ENCODE measurements around the gene MTERF4.

MTERF4 gene

GRCh38 chr2:241136661-241137260 is 34.7 kb upstream of the MTERF4 start:
- Histone ChIP-seq H2AK5ac (ENCODE audit: low read length, severe bottlenecking) (no peak overlapping the region), H3K9ac (ENCODE audit: low read length) (no peak overlapping the region), H3K4me3 (ENCODE audit: insufficient read depth in 1 of 2, low read depth in 1 of 2, low read length in 2 of 2) (no peak overlapping the region), H2BK15ac (ENCODE audit: low read depth, poor library complexity, severe bottlenecking) (no peak overlapping the region), H3K36me3 (ENCODE audit: control insufficient read depth in 1 of 2, insufficient read depth in 2 of 2, low read depth in 1 of 2, low read length in 2 of 2) (peaks cover 24 to 28% of the 10 kb centered on the region in 2 experiments), H3K4ac (ENCODE audit: low read depth in 1 of 2, low read length in 2 of 2) (no peak overlapping the region), H3K23ac (ENCODE audit: low read length in 2 of 2) (no peak overlapping the region), H3K9me3 (ENCODE audit: control insufficient read depth, low read length) (no peaks in the 10 kb centered on the region), H4K8ac (ENCODE audit: low read length) (no peak overlapping the region), H3K4me1 (ENCODE audit: control insufficient read depth, insufficient read depth, low read depth, low read length) (no peaks in the 10 kb centered on the region), H3K14ac (ENCODE audit: low read length in 2 of 2) (no peak overlapping the region), H2BK5ac (ENCODE audit: low read depth, low read length, poor library complexity, severe bottlenecking) (no peak overlapping the region), H2BK12ac (ENCODE audit: low read length in 2 of 2) (no peak overlapping the region), H3K18ac (ENCODE audit: low read depth in 1 of 2, low read length in 2 of 2) (no peak overlapping the region), H3K27me3 (ENCODE audit: control insufficient read depth in 1 of 2, insufficient read depth in 1 of 2, low read length in 2 of 2) (no peaks in the 10 kb centered on the region), H3K4me2 (ENCODE audit: low read length, poor library complexity, severe bottlenecking) (no peak overlapping the region), H2AFZ (ENCODE audit: low read depth, low read length) (no peak overlapping the region), H4K91ac (ENCODE audit: low read length) (no peak overlapping the region), H2BK120ac (ENCODE audit: low read depth, low read length) (no peak overlapping the region), H3K79me1 (replicated peaks; ENCODE audit: low read length, poor library complexity, severe bottlenecking) (peaks cover 2% of the 10 kb centered on the region), H3K27ac (ENCODE audit: low read length, poor library complexity, severe bottlenecking) (no peak overlapping the region)
- 97% methylated on average over 25 of the region's 25 CpGs for WGBS
- no peak for DNase-seq

GRCh38 chr2:241136191-241136590 is 34.1 kb upstream of the MTERF4 start:
- Histone ChIP-seq H3K9ac (ENCODE audit: low read length) (no peak overlapping the region), H3K36me3 (ENCODE audit: control insufficient read depth in 1 of 2, insufficient read depth in 2 of 2, low read depth in 1 of 2, low read length in 2 of 2) (peaks cover 24 to 28% of the 10 kb centered on the region in 2 experiments), H3K4me1 (ENCODE audit: control insufficient read depth, insufficient read depth, low read depth, low read length) (no peaks in the 10 kb centered on the region), H3K27me3 (ENCODE audit: control insufficient read depth in 1 of 2, insufficient read depth in 1 of 2, low read length in 2 of 2) (no peaks in the 10 kb centered on the region), H3K4me3 (ENCODE audit: insufficient read depth in 1 of 2, low read depth in 1 of 2, low read length in 2 of 2) (no peak overlapping the region), H3K79me1 (replicated peaks; ENCODE audit: low read length, poor library complexity, severe bottlenecking) (no peaks in the 10 kb centered on the region), H3K4me2 (ENCODE audit: low read length, poor library complexity, severe bottlenecking) (no peak overlapping the region), H2AFZ (ENCODE audit: low read depth, low read length) (no peak overlapping the region), H3K9me3 (ENCODE audit: control insufficient read depth, low read length) (no peaks in the 10 kb centered on the region), H2BK120ac (ENCODE audit: low read depth, low read length) (no peak overlapping the region), H3K18ac (ENCODE audit: low read depth in 1 of 2, low read length in 2 of 2) (no peak overlapping the region), H3K4ac (ENCODE audit: low read depth in 1 of 2, low read length in 2 of 2) (no peak overlapping the region), H3K14ac (ENCODE audit: low read length in 2 of 2) (no peak overlapping the region), H2BK15ac (ENCODE audit: low read depth, poor library complexity, severe bottlenecking) (no peak overlapping the region), H4K91ac (ENCODE audit: low read length) (no peak overlapping the region), H3K27ac (ENCODE audit: low read length, poor library complexity, severe bottlenecking) (no peak overlapping the region), H2BK12ac (ENCODE audit: low read length in 2 of 2) (no peak overlapping the region), H3K23ac (ENCODE audit: low read length in 2 of 2) (no peak overlapping the region), H4K8ac (ENCODE audit: low read length) (no peak overlapping the region), H2BK5ac (ENCODE audit: low read depth, low read length, poor library complexity, severe bottlenecking) (no peak overlapping the region), H2AK5ac (ENCODE audit: low read length, severe bottlenecking) (no peak overlapping the region)
- 94% methylated on average over 8 of the region's 8 CpGs for WGBS
- no peak for DNase-seq

- no peak overlapping the region for H2BK12ac ChIP-seq (ENCODE audit: low read length in 2 of 2)
- no peak overlapping the region for H2BK120ac ChIP-seq (ENCODE audit: low read depth, low read length)
- no peak overlapping the region for H3K4me2 ChIP-seq (ENCODE audit: low read length, poor library complexity, severe bottlenecking)
- no peaks in the 10 kb centered on the region for H3K4me1 ChIP-seq (ENCODE audit: control insufficient read depth, insufficient read depth, low read depth, low read length)
- H3K36me3 ChIP-seq (ENCODE audit: control insufficient read depth in 1 of 2, insufficient read depth in 2 of 2, low read depth in 1 of 2, low read length in 2 of 2): peaks cover 24 to 28% of the 10 kb centered on the region in 2 experiments
- no peak overlapping the region for H3K18ac ChIP-seq (ENCODE audit: low read depth in 1 of 2, low read length in 2 of 2)
- H3K4me3 ChIP-seq (ENCODE audit: insufficient read depth in 1 of 2, low read depth in 1 of 2, low read length in 2 of 2): no peak overlapping the region
- H2AK5ac ChIP-seq (ENCODE audit: low read length, severe bottlenecking): no peak overlapping the region
- no peaks in the 10 kb centered on the region for H3K27me3 ChIP-seq (ENCODE audit: control insufficient read depth in 1 of 2, insufficient read depth in 1 of 2, low read length in 2 of 2)
- H3K9ac ChIP-seq (ENCODE audit: low read length): no peak overlapping the region
- no peak overlapping the region for H2BK15ac ChIP-seq (ENCODE audit: low read depth, poor library complexity, severe bottlenecking)
- no peak overlapping the region for H3K4ac ChIP-seq (ENCODE audit: low read depth in 1 of 2, low read length in 2 of 2)
- no peak overlapping the region for H4K8ac ChIP-seq (ENCODE audit: low read length)
- no peak overlapping the region for H4K91ac ChIP-seq (ENCODE audit: low read length)
- WGBS: 91% methylated on average over 8 of the region's 9 CpGs
- no peak overlapping the region for H3K14ac ChIP-seq (ENCODE audit: low read length in 2 of 2)
- no peak overlapping the region for H3K23ac ChIP-seq (ENCODE audit: low read length in 2 of 2)
- H3K79me1 ChIP-seq (replicated peaks; ENCODE audit: low read length, poor library complexity, severe bottlenecking): no peaks in the 10 kb centered on the region
- no peak overlapping the region for H2AFZ ChIP-seq (ENCODE audit: low read depth, low read length)
- no peaks in the 10 kb centered on the region for H3K9me3 ChIP-seq (ENCODE audit: control insufficient read depth, low read length)
- no peak for DNase-seq
- H3K27ac ChIP-seq (ENCODE audit: low read length, poor library complexity, severe bottlenecking): no peak overlapping the region
- H2BK5ac ChIP-seq (ENCODE audit: low read depth, low read length, poor library complexity, severe bottlenecking): no peak overlapping the region
Measured at GRCh38 chr2:241135737-241136136, 33.6 kb upstream of the MTERF4 start.

- DNase-seq: no peak
- no peak overlapping the region for H4K91ac ChIP-seq (ENCODE audit: low read length)
- H2AFZ ChIP-seq (ENCODE audit: low read depth, low read length): no peak overlapping the region
- no peak overlapping the region for H3K18ac ChIP-seq (ENCODE audit: low read depth in 1 of 2, low read length in 2 of 2)
- no peaks in the 10 kb centered on the region for H3K9me3 ChIP-seq (ENCODE audit: control insufficient read depth, low read length)
- H3K4me1 ChIP-seq (ENCODE audit: control insufficient read depth, insufficient read depth, low read depth, low read length): no peaks in the 10 kb centered on the region
- H3K27me3 ChIP-seq (ENCODE audit: control insufficient read depth in 1 of 2, insufficient read depth in 1 of 2, low read length in 2 of 2): no peaks in the 10 kb centered on the region
- H3K4me3 ChIP-seq (ENCODE audit: insufficient read depth in 1 of 2, low read depth in 1 of 2, low read length in 2 of 2): no peak overlapping the region
- no peak overlapping the region for H2AK5ac ChIP-seq (ENCODE audit: low read length, severe bottlenecking)
- no peak overlapping the region for H3K9ac ChIP-seq (ENCODE audit: low read length)
- no peak overlapping the region for H2BK12ac ChIP-seq (ENCODE audit: low read length in 2 of 2)
- H2BK5ac ChIP-seq (ENCODE audit: low read depth, low read length, poor library complexity, severe bottlenecking): no peak overlapping the region
- no peak overlapping the region for H2BK120ac ChIP-seq (ENCODE audit: low read depth, low read length)
- no peak overlapping the region for H3K23ac ChIP-seq (ENCODE audit: low read length in 2 of 2)
- no peaks in the 10 kb centered on the region for H3K79me1 ChIP-seq (replicated peaks; ENCODE audit: low read length, poor library complexity, severe bottlenecking)
- H3K14ac ChIP-seq (ENCODE audit: low read length in 2 of 2): no peak overlapping the region
- no peak overlapping the region for H4K8ac ChIP-seq (ENCODE audit: low read length)
- no peak overlapping the region for H3K4me2 ChIP-seq (ENCODE audit: low read length, poor library complexity, severe bottlenecking)
- WGBS: 100% methylated on average over 6 of the region's 7 CpGs
- H3K4ac ChIP-seq (ENCODE audit: low read depth in 1 of 2, low read length in 2 of 2): no peak overlapping the region
- peaks cover 21 to 28% of the 10 kb centered on the region in 2 experiments for H3K36me3 ChIP-seq (ENCODE audit: control insufficient read depth in 1 of 2, insufficient read depth in 2 of 2, low read depth in 1 of 2, low read length in 2 of 2)
- no peak overlapping the region for H2BK15ac ChIP-seq (ENCODE audit: low read depth, poor library complexity, severe bottlenecking)
- H3K27ac ChIP-seq (ENCODE audit: low read length, poor library complexity, severe bottlenecking): no peak overlapping the region
Measured at GRCh38 chr2:241134711-241135110, 32.6 kb upstream of the MTERF4 start.

Measured in mesenchymal stem cell (in vitro differentiated cells and primary cell).